ENCODE measurements around the gene STH. TPM values are rescaled to one million over a fixed set of nuclear protein-coding genes. Genes with fewer than 3 reads are reported as not detected.
"Not testable (repeated sequence)": the region's sequence is repeated elsewhere in the genome, so short reads cannot be mapped to it uniquely, and the experiment has no call there.

Gene STH
- polyA plus RNA-seq, 1 experiment, result not detected

GRCh38 chr17:46020023-46020761 lies 21.1 kb downstream of the STH start:
- no peaks in the 10 kb centered on the region; the same call in 1 of the 2 replicates for H3K9me3 ChIP-seq (ENCODE audit: control insufficient read depth, insufficient read depth, low read length)
- no peak for TF ChIP-seq CTCF (IDR thresholded peaks at IDR 0.05; ENCODE audit: low read depth, low read length)
- POLR2A ChIA-PET, result interaction anchor here (0.6 kb wide), 2 partner anchors 10 to 146 kb away, joined by 5 read pairs; no protein-coding TSS in a partner anchor
- DNase-seq (ENCODE audit: low read depth, low spot score), result no peak
- no peaks in the 10 kb centered on the region for H3K27me3 ChIP-seq (ENCODE audit: control insufficient read depth, insufficient read depth, low read length)
- CTCF ChIA-PET, result interaction anchor here (0.6 to 1.2 kb wide), 4 partner anchors 18 to 196 kb away, joined by 3 to 4 read pairs (median 3); no protein-coding TSS in a partner anchor
- no peak overlapping the region for H3K4me3 ChIP-seq (ENCODE audit: low read depth, low read length)
- H3K27ac ChIP-seq (ENCODE audit: low read depth, low read length), result no peak overlapping the region

- POLR2A ChIA-PET, result no interaction called here
- CTCF ChIA-PET, result interaction anchor here (0.6 kb wide), 1 partner anchor 195 kb away, joined by 3 read pairs; no protein-coding TSS in a partner anchor
- no peaks in the 10 kb centered on the region for H3K27me3 ChIP-seq (ENCODE audit: control insufficient read depth, insufficient read depth, low read length)
Observed at GRCh38 chr17:46020998-46021397, 21.9 kb downstream of the STH start.

GRCh38 chr17:46023366-46023765 lies 24.3 kb downstream of the STH start:
- H3K9me3 ChIP-seq (ENCODE audit: control insufficient read depth, insufficient read depth, low read length); POLR2A ChIA-PET; DNase-seq (ENCODE audit: low read depth, low spot score); H3K27me3 ChIP-seq (ENCODE audit: control insufficient read depth, insufficient read depth, low read length); H3K4me3 ChIP-seq (ENCODE audit: low read depth, low read length); H3K27ac ChIP-seq (ENCODE audit: low read depth, low read length): not testable (repeated sequence)
- CTCF ChIA-PET, result interaction anchor here (0.7 kb wide), 1 partner anchor 21 kb away, joined by 3 read pairs; no protein-coding TSS in a partner anchor

More at GRCh38 chr17:46020998-46021397, 21.9 kb downstream of the STH start:
- H3K4me3 ChIP-seq (ENCODE audit: low read depth, low read length), result no peak overlapping the region
- no peak for TF ChIP-seq CTCF (IDR thresholded peaks at IDR 0.05; ENCODE audit: low read depth, low read length)
- H3K9me3 ChIP-seq (ENCODE audit: control insufficient read depth, insufficient read depth, low read length), result no peaks in the 10 kb centered on the region; the same call in 1 of the 2 replicates
- H3K27ac ChIP-seq (ENCODE audit: low read depth, low read length), result no peak overlapping the region
- DNase-seq (ENCODE audit: low read depth, low spot score), result no peak

GRCh38 chr17:46023783-46024388 lies 24.8 kb downstream of the STH start:
- no peak for DNase-seq (ENCODE audit: low read depth, low spot score)
- ChIA-PET POLR2A (no interaction called here), CTCF (interaction anchor here (0.7 kb wide), 1 partner anchor 20 kb away, joined by 3 read pairs; no protein-coding TSS in a partner anchor)
- H3K9me3 ChIP-seq (ENCODE audit: control insufficient read depth, insufficient read depth, low read length), result no peaks in the 10 kb centered on the region; the same call in 1 of the 2 replicates
- no peaks in the 10 kb centered on the region for H3K27me3 ChIP-seq (ENCODE audit: control insufficient read depth, insufficient read depth, low read length)
- no peak for TF ChIP-seq CTCF (IDR thresholded peaks at IDR 0.05; ENCODE audit: low read depth, low read length)
- H3K27ac ChIP-seq (ENCODE audit: low read depth, low read length), result no peak overlapping the region
- H3K4me3 ChIP-seq (ENCODE audit: low read depth, low read length), result no peak overlapping the region

- no peak for TF ChIP-seq CTCF (IDR thresholded peaks at IDR 0.05; ENCODE audit: low read depth, low read length)
- DNase-seq (ENCODE audit: low read depth, low spot score), result no peak
- CTCF ChIA-PET, result no interaction called here
- Histone ChIP-seq H3K27me3 (ENCODE audit: control insufficient read depth, insufficient read depth, low read length) (no peaks in the 10 kb centered on the region), H3K4me3 (ENCODE audit: low read depth, low read length) (no peak overlapping the region), H3K27ac (ENCODE audit: low read depth, low read length) (no peak overlapping the region), H3K9me3 (ENCODE audit: control insufficient read depth, insufficient read depth, low read length) (no peaks in the 10 kb centered on the region; the same call in 1 of the 2 replicates)
- POLR2A ChIA-PET, result no interaction called here
Observed at GRCh38 chr17:46024590-46024989, 25.5 kb downstream of the STH start.

Data from AG04450 (cell line).